Thyroid gland (tissue), 4 donors: Measurements from ENCODE around the gene PNMA6E. TPM values are rescaled to one million over a fixed set of nuclear protein-coding genes. Genes with fewer than 3 reads are reported as not detected.

Experiments used
- DNase-seq, 2 donors: peaks; one replicate each; pipeline ENCODE4 v3.0.0-alpha.2; 2019
- H3K27ac ChIP-seq, 3 donors: fragments of 200-600 bp; sonication (generic); 1 replicate in 2 of 3; 2 replicates in 1 of 3; pipeline ENCODE4 v1.5.1; 2016 to 2019; ENCODE audit warnings: mild to moderate bottlenecking in 1 of 3, moderate library complexity in 1 of 3
- H3K27me3 ChIP-seq: fragments of 200-600 bp; sonication (generic); one replicate; pipeline ENCODE4 v1.5.1; 2019
- H3K36me3 ChIP-seq, 2 donors: fragments of 200-600 bp; sonication (generic); one replicate each; pipeline ENCODE4 v1.5.1; 2016 to 2019
- H3K4me1 ChIP-seq, 2 donors: fragments of 200-600 bp; sonication (generic); one replicate each; pipeline ENCODE4 v1.5.1; 2017 to 2019
- H3K4me3 ChIP-seq, 3 donors: fragments of 200-600 bp; sonication (generic); replicated peaks in 1 of 3; 1 replicate in 2 of 3; 2 replicates in 1 of 3; pipeline ENCODE4 v1.5.1; 2016; ENCODE audit warnings: mild to moderate bottlenecking in 1 of 3
- H3K9me3 ChIP-seq: fragments of 200-600 bp; sonication (generic); one replicate; pipeline ENCODE4 v1.5.1; 2017
- CTCF ChIP-seq, 6 experiments: fragments of 200-600 bp in 3 of 6; fragments of 450-650 bp in 3 of 6; sonication (generic) in 3 of 6; IDR thresholded peaks; one replicate each; pipeline ENCODE4 v1.5.1; 2016 to 2019; ENCODE audit warnings: antibody characterized with exemption in 6 of 6, mild to moderate bottlenecking in 2 of 6, inconsistent platforms in 1 of 6, moderate library complexity in 1 of 6
- POLR2A ChIP-seq, 2 donors: fragments of 450-650 bp; IDR thresholded peaks; one replicate each; pipeline ENCODE4 v1.6.1; 2017; ENCODE audit warnings: antibody characterized with exemption in 2 of 2, mild to moderate bottlenecking in 2 of 2, moderate library complexity in 1 of 2
- WGBS, 2 donors: methylation state at CpG; one replicate each; pipeline ENCODE4 v1.1.5; 2017; 5-methylcytosine and 5-hydroxymethylcytosine counted together
- intact Hi-C: fragments of 100-400 bp; cut with DNase I; formaldehyde crosslinking; loops from one replicate; pipeline ENCODE4 v1.15.1; 2023
- total RNA-seq, 4 donors: library from RNA; depleted of rRNA; stranded (reverse); fragments of >200 nt; gene quantifications; one replicate each; pipeline ENCODE4 v1.2.3, GENCODE V29; 2016

PNMA6E gene
- total RNA-seq, 4 donors from 2014 or later: not detected

DNA sequence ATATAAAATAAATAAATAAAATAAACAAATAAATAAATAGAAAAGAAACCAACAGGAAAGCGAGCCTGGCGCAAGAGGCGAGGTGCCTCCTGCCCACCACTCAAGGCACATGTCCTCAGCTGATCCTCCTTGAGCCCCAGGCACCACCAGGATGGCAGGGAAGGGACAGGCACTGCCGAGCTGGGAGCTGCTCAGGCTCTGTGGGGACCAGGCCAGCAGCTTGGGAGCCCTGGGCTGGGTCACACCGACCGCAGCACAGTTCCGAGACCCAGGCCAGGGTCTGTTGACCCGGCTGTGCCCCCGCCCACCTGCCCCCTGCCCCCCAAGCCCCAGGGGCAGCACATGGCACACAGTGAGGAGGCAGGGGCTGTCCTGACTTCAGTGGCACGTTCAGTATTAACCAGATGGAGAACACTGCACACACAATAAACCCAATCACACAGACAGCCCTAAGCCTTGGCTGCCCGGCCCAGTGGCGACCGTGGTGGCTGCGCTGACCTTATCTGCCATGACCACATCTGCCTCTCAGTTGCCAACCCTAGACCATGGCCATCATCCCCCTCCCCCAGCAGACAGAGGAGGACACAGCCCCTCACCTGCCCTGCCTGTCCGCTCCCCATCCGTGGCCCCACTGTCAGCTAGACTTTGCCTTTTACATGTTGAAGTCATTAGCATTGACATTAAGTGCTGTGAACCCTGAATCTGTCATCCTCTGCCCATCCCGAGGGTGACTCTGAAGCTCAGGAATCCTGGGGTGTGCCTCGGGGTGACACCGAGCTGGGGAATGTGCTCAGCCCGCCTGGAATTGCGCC is 47.6 kb upstream of the PNMA6E start:
- TF ChIP-seq CTCF (IDR thresholded peaks at IDR 0.05) (no peak), POLR2A (IDR thresholded peaks at IDR 0.05) (no peak)
- no peaks in the 10 kb centered on the region for H3K27me3 ChIP-seq
- no peaks in the 10 kb centered on the region for H3K4me1 ChIP-seq
- H3K27ac ChIP-seq: no peak overlapping the region
- H3K36me3 ChIP-seq: no peaks in the 10 kb centered on the region
- DNase-seq: no peak
- 92 to 93% methylated on average over 5 to 9 of the region's 21 CpGs for WGBS, 2 donors
- no peaks in the 10 kb centered on the region for H3K9me3 ChIP-seq
- no peak overlapping the region for H3K4me3 ChIP-seq
- intact Hi-C loops: no loop called here

DNA sequence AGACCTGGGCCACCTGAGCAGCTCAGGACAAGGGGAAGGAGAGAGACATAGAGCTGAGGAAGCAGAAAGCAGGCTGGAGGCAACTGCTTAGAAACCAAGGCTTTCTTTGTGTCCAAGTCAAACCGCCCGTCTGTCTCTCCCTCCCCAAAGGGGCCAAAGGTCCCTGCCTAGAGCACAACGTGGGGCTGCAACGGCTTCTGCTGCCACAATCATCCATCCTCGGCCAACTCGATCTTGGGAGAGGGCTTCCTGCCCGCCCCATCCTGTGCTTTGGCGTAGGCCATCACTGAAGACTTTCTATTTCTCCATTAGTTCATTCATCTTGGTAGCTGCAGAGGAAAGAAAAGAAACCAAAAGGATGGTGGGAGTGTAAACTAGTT is 46.4 kb upstream of the PNMA6E start:
- no peak for TF ChIP-seq POLR2A (IDR thresholded peaks at IDR 0.05)
- DNase-seq: no peak
- Histone ChIP-seq H3K4me3 (no peak overlapping the region), H3K27me3 (no peaks in the 10 kb centered on the region), H3K4me1 (no peaks in the 10 kb centered on the region), H3K9me3 (no peaks in the 10 kb centered on the region), H3K27ac (no peak overlapping the region), H3K36me3 (no peaks in the 10 kb centered on the region)
- WGBS, 2 donors: 93 to 96% methylated on average over 3 to 4 of the region's 8 CpGs
- intact Hi-C loops: no loop called here

GRCh38 chrX:153446950-153447580 is 45.9 kb upstream of the PNMA6E start:
- H3K4me1 ChIP-seq: no peaks in the 10 kb centered on the region
- H3K4me3 ChIP-seq: no peak overlapping the region
- no peaks in the 10 kb centered on the region for H3K36me3 ChIP-seq
- H3K27me3 ChIP-seq: no peaks in the 10 kb centered on the region
- H3K9me3 ChIP-seq: no peaks in the 10 kb centered on the region
- 91 to 100% methylated on average over 3 to 6 of the region's 17 CpGs for WGBS, 2 donors
- DNase-seq: no peak
- H3K27ac ChIP-seq: no peak overlapping the region
- TF ChIP-seq POLR2A (IDR thresholded peaks at IDR 0.05) (no peak), CTCF (IDR thresholded peaks at IDR 0.05) (no peak)
- intact Hi-C loops: no loop called here

DNA sequence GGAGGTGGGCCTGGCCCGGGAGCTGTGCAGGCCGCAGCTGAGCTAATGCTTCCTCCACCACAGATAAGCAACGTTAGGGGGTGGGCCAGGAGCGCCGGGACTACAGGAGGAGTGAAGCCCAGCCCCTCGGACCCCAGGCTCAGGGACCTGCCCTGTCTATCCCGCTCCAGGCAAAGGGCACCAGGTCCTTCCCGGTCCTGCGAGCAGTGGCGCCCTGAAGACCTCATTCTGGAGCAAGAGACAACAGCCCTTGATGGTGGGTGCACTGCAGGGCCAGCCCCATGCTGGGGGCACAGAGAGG is 45.4 kb upstream of the PNMA6E start:
- DNase-seq: no peak
- WGBS, 2 donors: 76% methylated on average over 7 of the region's 10 CpGs; no CpG with 5 or more reads in 1 of the 2 donors
- Histone ChIP-seq H3K4me3 (no peak overlapping the region), H3K9me3 (no peaks in the 10 kb centered on the region), H3K27me3 (no peaks in the 10 kb centered on the region), H3K36me3 (no peaks in the 10 kb centered on the region), H3K27ac (no peak overlapping the region), H3K4me1 (no peaks in the 10 kb centered on the region)
- no peak for TF ChIP-seq POLR2A (IDR thresholded peaks at IDR 0.05)
- no peak for TF ChIP-seq CTCF (IDR thresholded peaks at IDR 0.05)
- intact Hi-C loops: no loop called here

DNA sequence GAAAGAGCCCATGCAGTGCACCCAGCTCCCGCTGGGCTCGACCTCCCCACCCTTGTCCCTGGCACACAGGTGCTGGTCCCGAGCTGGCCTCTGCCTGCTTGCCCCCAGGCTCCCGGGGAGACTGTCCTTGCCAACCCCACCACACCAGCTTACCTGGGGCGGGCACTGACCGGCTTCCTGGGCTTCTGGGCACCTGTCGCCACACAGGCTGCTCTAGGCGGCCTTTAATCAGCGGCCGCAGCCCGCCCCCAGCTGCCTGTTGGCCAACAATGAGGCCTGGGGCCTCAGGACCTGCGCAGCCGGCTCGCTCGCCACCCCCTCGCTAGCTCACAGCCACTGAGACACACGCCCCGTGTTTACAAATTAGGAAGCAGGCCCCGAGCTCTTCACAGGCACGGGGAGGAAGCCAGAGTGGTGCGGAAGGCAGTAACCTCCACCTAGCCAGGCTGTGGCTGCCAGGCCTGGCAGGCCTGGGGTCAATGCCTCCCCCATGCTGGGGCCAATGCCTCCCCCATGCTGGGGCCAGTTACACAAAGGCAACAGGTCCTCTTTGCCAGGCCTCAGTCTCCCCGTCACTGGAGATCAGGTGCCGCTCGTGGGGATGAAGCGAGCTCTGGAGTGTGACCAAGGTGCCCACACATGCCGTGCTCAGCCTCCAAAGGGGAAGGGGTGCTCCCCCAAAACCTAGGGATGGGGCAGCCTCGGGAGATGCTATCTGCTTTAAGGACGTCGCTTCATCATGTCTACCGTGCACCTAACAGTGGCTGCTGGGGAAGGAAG is 44.9 kb upstream of the PNMA6E start, which contains the start of gene TREX2:
TSS of gene TREX2 (minus strand) at position 201 of the 780 bp plus-strand sequence. CDS start 626 bp downstream, outside the sequence.
- intact Hi-C loops: no loop called here
- no peak for TF ChIP-seq CTCF (IDR thresholded peaks at IDR 0.05)
- TF ChIP-seq POLR2A (IDR thresholded peaks at IDR 0.05): no peak
- no peaks in the 10 kb centered on the region for H3K36me3 ChIP-seq
- no peak within 1 kb of the TSS for H3K4me3 ChIP-seq
- WGBS, 2 donors: 93 to 95% methylated on average over 3 to 17 of the region's 30 CpGs
- H3K27ac ChIP-seq: no peak within 1 kb of the TSS
- no peak for DNase-seq
- no peaks in the 10 kb centered on the region for H3K4me1 ChIP-seq
- no peaks in the 10 kb centered on the region for H3K9me3 ChIP-seq
- no peaks in the 10 kb centered on the region for H3K27me3 ChIP-seq
